ENCODE results near the gene AGBL2. TPM values are rescaled to one million over a fixed set of nuclear protein-coding genes. Genes with fewer than 3 reads are reported as not detected.

The AGBL2 gene
- total and polyA plus RNA-seq, 2 of the 8 experiments (the other 6 are each of a cell fraction or from before 2014, with no cell fraction given): 2.1 to 6.5 TPM

DNA sequence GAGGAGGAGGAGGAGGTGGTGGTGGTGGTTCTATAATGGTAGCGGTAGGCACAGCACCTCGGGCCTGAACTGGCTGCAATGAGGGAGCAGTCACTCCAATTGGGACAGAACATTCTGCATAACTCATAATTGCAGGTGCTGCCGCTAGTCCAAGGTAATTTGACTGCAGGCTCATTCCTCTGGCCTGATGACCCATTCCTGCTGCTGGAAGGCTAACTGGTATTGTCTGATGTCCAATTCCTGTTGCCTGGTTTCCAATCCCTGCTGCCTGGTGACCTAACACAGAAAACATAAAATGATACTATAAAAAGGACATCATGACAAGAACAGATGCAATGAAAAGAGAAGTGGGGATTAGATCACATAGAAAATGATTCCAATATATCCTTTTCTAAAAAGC lies 7.9 kb upstream of the AGBL2 start:
- Histone ChIP-seq H3K4me3 (ENCODE audit: extremely low read depth in 1 of 4, insufficient read depth in 2 of 4, low read depth in 3 of 4, low read length in 4 of 4) (no peak overlapping the region), H2BK5ac (ENCODE audit: low read depth, low read length) (no peak overlapping the region), H3K56ac (replicated peaks; ENCODE audit: insufficient read length, low read depth, low read length) (no peak overlapping the region), H3K36me3 (ENCODE audit: control insufficient read depth in 2 of 4, insufficient read depth in 4 of 4, low read length in 3 of 4) (peaks cover 32 to 80% (median 58%) of the 10 kb centered on the region in 4 experiments), H3K9ac (replicated peaks in 1 of 4; ENCODE audit: extremely low read depth in 1 of 4, low read depth in 3 of 4, low read length in 3 of 4) (no peak overlapping the region), H3K27ac (ENCODE audit: low read depth, low read length) (no peak overlapping the region), H2BK15ac (ENCODE audit: low read length) (no peak overlapping the region), H4K5ac (ENCODE audit: insufficient read length, low read depth, low read length) (no peak overlapping the region), H3K23ac (ENCODE audit: insufficient read length) (no peak overlapping the region), H3K79me2 (ENCODE audit: control insufficient read depth in 1 of 2, insufficient read depth in 2 of 2, low read length in 2 of 2) (no peaks in the 10 kb centered on the region), H3K4ac (replicated peaks; ENCODE audit: insufficient read length, low read depth, low read length) (no peak overlapping the region), H4K8ac (ENCODE audit: extremely low read depth, insufficient read depth, low read length) (no peak overlapping the region; the same call in 1 of the 2 replicates), H2BK120ac (replicated peaks; ENCODE audit: low read depth, low read length) (no peak overlapping the region), H2AK5ac (ENCODE audit: low read depth, low read length) (no peak overlapping the region), H3K18ac (ENCODE audit: extremely low read depth, low read length) (no peak overlapping the region), H4K91ac (replicated peaks; ENCODE audit: insufficient read length, low read length) (no peak overlapping the region), H4K20me1 (replicated peaks in 1 of 2; ENCODE audit: control insufficient read depth in 1 of 2, insufficient read depth in 2 of 2, low read length in 2 of 2) (peaks cover 0 to 5% of the 10 kb centered on the region in 2 experiments), H3K23me2 (ENCODE audit: low read depth, low read length) (no peaks in the 10 kb centered on the region; the same call in 1 of the 2 replicates), H2BK12ac (ENCODE audit: low read depth, low read length) (no peak overlapping the region), H3K9me3 (ENCODE audit: insufficient read depth in 2 of 2, low read depth in 1 of 2, low read length in 1 of 2) (no peaks in the 10 kb centered on the region), H3K4me1 (replicated peaks in 1 of 4; ENCODE audit: control insufficient read depth in 3 of 4, insufficient read depth in 4 of 4, low read length in 3 of 4) (no peaks in the 10 kb centered on the region), H3K27me3 (replicated peaks in 1 of 4; ENCODE audit: control insufficient read depth in 3 of 4, extremely low read depth in 1 of 4, insufficient read depth in 3 of 4, low read length in 3 of 4) (no peaks in the 10 kb centered on the region), H2AFZ (ENCODE audit: low read length) (no peak overlapping the region), H3K79me1 (ENCODE audit: low read depth, low read length) (no peaks in the 10 kb centered on the region), H2BK20ac (ENCODE audit: low read length) (no peak overlapping the region), H3K4me2 (ENCODE audit: insufficient read depth in 1 of 2, low read depth in 2 of 2, low read length in 2 of 2) (no peak overlapping the region), H3K14ac (ENCODE audit: insufficient read length) (no peak overlapping the region)
- POLR2A ChIA-PET (ENCODE audit: partially characterized antibody): interaction anchor here (1.1 to 1.4 kb wide), 2 partner anchors 8 to 26 kb away, joined by 4 to 8 read pairs; partner anchors contain the start of gene AGBL2
- CTCF ChIA-PET (ENCODE audit: partially characterized antibody): no interaction called here
- FAIRE-seq: no peak
- WGBS, 2 experiments (ENCODE audit: extremely low coverage in 1 of 2, insufficient coverage in 1 of 2, insufficient read length in 1 of 2, insufficient replicate concordance in 2 of 2, low coverage in 1 of 2, low lambda C conversion rate in 2 of 2, missing lambda C conversion rate in 1 of 2): 92% methylated on average over 3 of the region's 3 CpGs; no CpG with 5 or more reads in 1 of the 2 experiments
- no peak for DNase-seq (ENCODE audit: low read depth in 1 of 2, low spot score in 2 of 2)
- TF ChIP-seq SP4 (IDR thresholded peaks at IDR 0.05; ENCODE audit: low read length) (no peak), BCL11A (IDR thresholded peaks at IDR 0.05; ENCODE audit: low read depth in 2 of 2, low read length in 2 of 2) (no peak), POLR2A (IDR thresholded peaks at IDR 0.05; ENCODE audit: control extremely low read depth in 1 of 2, low read depth in 2 of 2, low read length in 2 of 2) (no peak), TCF12 (IDR thresholded peaks at IDR 0.05; ENCODE audit: low read depth, low read length) (no peak), SRF (IDR thresholded peaks at IDR 0.05; ENCODE audit: low read depth, low read length) (no peak), RXRA (IDR thresholded peaks at IDR 0.05; ENCODE audit: insufficient read depth, low read depth, low read length) (no peak), NANOG (IDR thresholded peaks at IDR 0.05; ENCODE audit: insufficient read depth, low read depth, low read length, poor library complexity, severe bottlenecking) (no peak), NRF1 (IDR thresholded peaks at IDR 0.05; ENCODE audit: low read depth, low read length) (no peak), SIX5 (IDR thresholded peaks at IDR 0.05; ENCODE audit: low read depth, low read length) (no peak), CHD1 (IDR thresholded peaks at IDR 0.05; ENCODE audit: low read depth, low read length) (no peak), KDM4A (IDR thresholded peaks at IDR 0.05; ENCODE audit: low read depth, low read length, severe bottlenecking) (no peak), CTBP2 (IDR thresholded peaks at IDR 0.05; ENCODE audit: borderline replicate concordance, insufficient read depth, insufficient read length, low read length) (no peak)
- TF ChIP-seq, protein P1, sequence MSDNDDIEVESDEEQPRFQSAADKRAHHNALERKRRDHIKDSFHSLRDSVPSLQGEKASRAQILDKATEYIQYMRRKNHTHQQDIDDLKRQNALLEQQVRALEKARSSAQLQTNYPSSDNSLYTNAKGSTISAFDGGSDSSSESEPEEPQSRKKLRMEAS (IDR thresholded peaks at IDR 0.05): no peak
- TF ChIP-seq, protein P2, sequence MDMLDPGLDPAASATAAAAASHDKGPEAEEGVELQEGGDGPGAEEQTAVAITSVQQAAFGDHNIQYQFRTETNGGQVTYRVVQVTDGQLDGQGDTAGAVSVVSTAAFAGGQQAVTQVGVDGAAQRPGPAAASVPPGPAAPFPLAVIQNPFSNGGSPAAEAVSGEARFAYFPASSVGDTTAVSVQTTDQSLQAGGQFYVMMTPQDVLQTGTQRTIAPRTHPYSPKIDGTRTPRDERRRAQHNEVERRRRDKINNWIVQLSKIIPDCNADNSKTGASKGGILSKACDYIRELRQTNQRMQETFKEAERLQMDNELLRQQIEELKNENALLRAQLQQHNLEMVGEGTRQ (IDR thresholded peaks at IDR 0.05; ENCODE audit: low read length): no peak

Measured in H1 (cell line).